NCI-H187 treated with DMSO at 0.1 percent for 48 hours (cell line): Measurements from ENCODE around the gene NUS1.
"Not testable (repeated sequence)": the region's sequence is repeated elsewhere in the genome, so short reads cannot be mapped to it uniquely, and the experiment has no call there.

Experiments
- DNase-seq: peaks from one replicate; lab custom pipeline; 2025; lab: John Stamatoyannopoulos, UW

NUS1 gene

GRCh38 chr6:117711369-117711768 is 36.1 kb downstream of the NUS1 start:
- DNase-seq = no peak

- no peak for DNase-seq
Measured at GRCh38 chr6:117718895-117719294, 43.6 kb downstream of the NUS1 start.

DNA sequence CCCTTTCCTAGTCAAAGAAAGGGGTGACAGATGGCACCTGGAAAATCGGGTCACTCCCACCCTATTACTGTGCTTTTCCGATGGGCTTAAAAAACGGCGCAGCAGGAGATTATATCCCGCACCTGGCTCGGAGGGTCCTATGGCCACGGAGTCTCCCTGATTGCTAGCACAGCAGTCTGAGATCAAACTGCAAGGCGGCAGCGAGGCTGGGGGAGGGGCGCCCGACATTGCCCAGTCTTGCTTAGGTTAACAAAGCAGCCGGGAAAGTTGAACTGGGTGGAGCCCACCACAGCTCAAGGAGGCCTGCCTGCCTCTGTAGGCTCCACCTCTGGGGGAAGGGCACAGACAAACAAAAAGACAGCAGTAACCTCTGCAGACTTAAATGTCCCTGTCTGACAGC is 46.3 kb downstream of the NUS1 start:
- not testable (repeated sequence) for DNase-seq

- DNase-seq = no peak
Measured at GRCh38 chr6:117728626-117729025, 53.4 kb downstream of the NUS1 start.

GRCh38 chr6:117729613-117730012 is 54.3 kb downstream of the NUS1 start:
- no peak for DNase-seq

GRCh38 chr6:117733341-117733740 is 58.1 kb downstream of the NUS1 start:
- no peak for DNase-seq

DNA sequence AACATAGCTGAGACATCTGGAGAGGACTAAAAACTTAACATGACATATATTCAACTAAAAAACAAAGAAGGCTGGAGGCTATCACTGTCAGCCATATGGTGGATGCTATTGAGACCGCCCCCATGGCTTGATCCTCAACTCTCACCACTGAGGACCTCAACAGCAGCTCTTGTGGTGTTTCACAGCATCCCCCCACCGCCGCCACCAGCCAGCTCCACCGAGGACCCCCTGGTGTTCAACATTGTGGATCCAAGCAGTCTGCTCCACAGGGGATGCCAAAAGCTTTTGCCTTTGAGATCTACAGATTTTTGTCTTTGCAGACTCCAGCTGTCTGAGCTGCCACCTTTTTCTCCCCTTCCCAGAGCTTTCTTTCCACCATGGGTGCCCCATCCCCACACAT is 64.6 kb downstream of the NUS1 start:
- no peak for DNase-seq

- DNase-seq = no peak
Measured at GRCh38 chr6:117740605-117741004, 65.3 kb downstream of the NUS1 start.

DNA sequence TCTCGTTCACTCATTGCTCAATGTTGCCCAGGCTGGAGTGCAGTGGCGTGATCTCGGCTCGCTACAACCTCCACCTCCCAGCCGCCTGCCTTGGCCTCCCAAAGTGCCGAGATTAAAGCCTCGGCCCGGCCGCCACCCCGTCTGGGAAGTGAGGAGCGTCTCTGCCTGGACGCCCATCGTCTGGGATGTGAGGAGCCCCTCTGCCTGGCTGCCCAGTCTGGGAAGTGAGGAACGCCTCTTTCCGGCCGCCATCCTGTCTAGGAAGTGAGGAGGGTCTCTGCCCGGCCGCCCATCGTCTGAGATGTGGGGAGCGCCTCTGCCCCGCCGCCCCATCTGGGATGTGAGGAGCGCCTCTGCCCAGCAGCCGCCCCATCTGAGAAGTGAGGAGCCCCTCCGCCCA is 75.4 kb downstream of the NUS1 start:
- not testable (repeated sequence) for DNase-seq
